CD4-positive, alpha-beta T cell (primary cell): ENCODE results near the gene PIP4K2A. TPM values are rescaled to one million over a fixed set of nuclear protein-coding genes. Genes with fewer than 3 reads are reported as not detected.
A peak's percentile ranks its signal among the peaks of the same experiment; 100 is the strongest.

ENCODE experiments used
- ATAC-seq: fragments of 200-7000 bp; cut with Tn5 transposase; one replicate; pipeline ENCODE4 v1.10.0; 2022; ENCODE audit warnings: mild to moderate bottlenecking; ENCODE audit not compliant: poor library complexity
- CTCF ChIA-PET: fragments of 350-600 bp; sonication (Branson Sonifier 250); formaldehyde crosslinking; loops from one replicate; lab custom pipeline; 2021; ENCODE audit warnings: antibody characterized with exemption, inconsistent platforms; lab: Charles Lee
- POLR2A ChIA-PET: fragments of 350-600 bp; sonication (Branson Sonifier 250); formaldehyde crosslinking; loops from one replicate; lab custom pipeline; 2021; ENCODE audit warnings: antibody characterized with exemption, inconsistent platforms; lab: Charles Lee
- DNase-seq, 14 experiments: peaks; one replicate each; pipeline ENCODE4 v3.0.0-alpha.2; 2013 to 2020; ENCODE audit warnings: mixed read lengths in 2 of 14
- H3K27ac ChIP-seq, 2 donors: one replicate each; pipeline versions ENCODE4 v1.5.1 to v1.7.0; 2013; ENCODE audit warnings: low read length in 2 of 2, low read depth in 1 of 2, mild to moderate bottlenecking in 1 of 2
- H3K27me3 ChIP-seq, 2 experiments: 1 replicate in 1 of 2; 2 replicates in 1 of 2; pipeline versions ENCODE4 v1.6.1 to v1.7.0; 2013; ENCODE audit warnings: low read length in 2 of 2, control low read depth in 1 of 2, mild to moderate bottlenecking in 1 of 2, moderate library complexity in 1 of 2; ENCODE audit not compliant: insufficient read depth in 2 of 2, control insufficient read depth in 1 of 2
- H3K36me3 ChIP-seq: one replicate; pipeline ENCODE4 v1.6.1; 2013; ENCODE audit warnings: low read length, control low read depth; ENCODE audit not compliant: insufficient read depth
- H3K4me1 ChIP-seq: one replicate; pipeline ENCODE4 v1.6.1; 2013; ENCODE audit warnings: low read length, control low read depth; ENCODE audit not compliant: insufficient read depth
- H3K4me3 ChIP-seq: one replicate; pipeline ENCODE4 v1.5.1; 2013; ENCODE audit warnings: mild to moderate bottlenecking, low read length, moderate library complexity
- H3K9me3 ChIP-seq, 2 experiments: 1 replicate in 1 of 2; 2 replicates in 1 of 2; pipeline versions ENCODE4 v1.6.1 to v1.7.0; 2013; ENCODE audit warnings: low read length in 2 of 2, mild to moderate bottlenecking in 2 of 2, control low read depth in 1 of 2, moderate library complexity in 1 of 2; ENCODE audit not compliant: control insufficient read depth in 1 of 2, insufficient read depth in 1 of 2
- H3K27ac Mint-ChIP-seq: one replicate; pipeline ENCODE4 v1.8.0; 2020; ENCODE audit warnings: mixed read lengths
- H3K27me3 Mint-ChIP-seq: one replicate; pipeline ENCODE4 v1.8.0; 2021; ENCODE audit warnings: mixed read lengths
- H3K36me3 Mint-ChIP-seq: one replicate; pipeline ENCODE4 v1.8.0; 2021; ENCODE audit warnings: low read depth, mixed read lengths
- H3K4me1 Mint-ChIP-seq: one replicate; pipeline ENCODE4 v1.8.0; 2021; ENCODE audit warnings: low read depth, mixed read lengths
- H3K4me3 Mint-ChIP-seq: one replicate; pipeline ENCODE4 v1.8.0; 2020; ENCODE audit warnings: mild to moderate bottlenecking, mixed read lengths
- H3K9me3 Mint-ChIP-seq: one replicate; pipeline ENCODE4 v1.8.0; 2020; ENCODE audit warnings: mixed read lengths
- CTCF ChIP-seq: fragments of 200-600 bp; IDR thresholded peaks from one replicate; pipeline ENCODE4 v1.8.0; 2022; ENCODE audit warnings: antibody characterized with exemption, mild to moderate bottlenecking
- intact Hi-C, 2 experiments: fragments of 100-400 bp; cut with DNase I in 1 of 2; cut with micrococcal nuclease in 1 of 2; formaldehyde crosslinking; loops; one replicate each; pipeline versions ENCODE4 v1.15.1 to v1.9.0; 2023 to 2025; cut with DNase I, micrococcal nuclease
- total RNA-seq, 174 experiments: library from RNA in 2 of 174; stranded (reverse) in 2 of 174; gene quantifications; one replicate each; pipeline ENCODE4 v1.2.3 and lab custom pipeline; 2021 to 2026

Gene PIP4K2A
- total RNA-seq, 2 experiments from 2014 or later = 75.4 to 87.2 TPM

- Histone ChIP-seq H3K9me3 (no peaks in the 10 kb centered on the region), H3K27ac (peak overlapping the region; percentile 66 to 75), H3K4me1 (peaks cover 83% of the 10 kb centered on the region), H3K27me3 (no peaks in the 10 kb centered on the region), H3K36me3 (peaks cover 3% of the 10 kb centered on the region), H3K4me3 (no peak overlapping the region)
- no peaks in the 10 kb centered on the region for H3K36me3 Mint-ChIP-seq
- ChIA-PET POLR2A (interaction anchor here (0.8 to 5.2 kb wide), 9 partner anchors 8 to 73 kb away, joined by 3 to 57 read pairs (median 24); partner anchors contain the start of gene PIP4K2A), CTCF (interaction anchor here (1.3 to 1.6 kb wide), 2 partner anchors 10 to 23 kb away, joined by 3 to 4 read pairs; no protein-coding TSS in a partner anchor)
- H3K27me3 Mint-ChIP-seq = no peaks in the 10 kb centered on the region
- H3K27ac Mint-ChIP-seq = peak overlapping the region; percentile 99
- no peak for TF ChIP-seq CTCF
- no peaks in the 10 kb centered on the region for H3K9me3 Mint-ChIP-seq
- peaks cover 92% of the 10 kb centered on the region for H3K4me1 Mint-ChIP-seq
- DNase-seq = no peak
- H3K4me3 Mint-ChIP-seq = peak overlapping the region; percentile 46
- ATAC-seq = no peak
- intact Hi-C loops = loop anchor here in 1 of 2 experiments (2.0 kb wide), 1 partner anchor 28 kb away; no protein-coding TSS in a partner anchor
These were observed 29.7 kb downstream of the PIP4K2A start for GRCh38 chr10:22684699-22685098.

GRCh38 chr10:22683140-22683389, 31.3 kb downstream of the PIP4K2A start:
- Histone ChIP-seq H3K27ac (peak overlapping the region; percentile 66 to 75), H3K9me3 (no peaks in the 10 kb centered on the region), H3K4me3 (peak overlapping the region; percentile 24), H3K4me1 (peaks cover 73% of the 10 kb centered on the region), H3K27me3 (no peaks in the 10 kb centered on the region), H3K36me3 (peaks cover 3% of the 10 kb centered on the region)
- intact Hi-C loops = loop anchor here in 1 of 2 experiments (1.0 to 2.0 kb wide), 2 partner anchors 29 to 72 kb away; no protein-coding TSS in a partner anchor
- ATAC-seq (peak; percentile 20), DNase-seq (no peak)
- Mint-ChIP-seq H3K9me3 (no peaks in the 10 kb centered on the region), H3K27me3 (no peaks in the 10 kb centered on the region), H3K27ac (peak overlapping the region; percentile 99), H3K36me3 (no peaks in the 10 kb centered on the region), H3K4me1 (peaks cover 92% of the 10 kb centered on the region), H3K4me3 (peak overlapping the region; percentile 61)
- ChIA-PET CTCF (interaction anchor here (0.9 to 2.2 kb wide), 5 partner anchors 12 to 71 kb away, joined by 3 to 14 read pairs (median 5); no protein-coding TSS in a partner anchor), POLR2A (interaction anchor here (2.0 to 5.2 kb wide), 10 partner anchors 9 to 246 kb away, joined by 7 to 57 read pairs (median 20); partner anchors contain the start of gene PIP4K2A)
- no peak for TF ChIP-seq CTCF

GRCh38 chr10:22682237-22683139, 31.9 kb downstream of the PIP4K2A start:
- ChIA-PET CTCF (interaction anchor here (0.9 to 2.2 kb wide), 7 partner anchors 13 to 70 kb away, joined by 3 to 14 read pairs (median 5); no protein-coding TSS in a partner anchor), POLR2A (interaction anchor here (0.6 to 5.2 kb wide), 17 partner anchors 10 to 245 kb away, joined by 3 to 57 read pairs (median 11); partner anchors contain the start of gene PIP4K2A)
- no peaks in the 10 kb centered on the region for H3K9me3 ChIP-seq
- H3K4me1 ChIP-seq = peaks cover 75% of the 10 kb centered on the region
- peak overlapping the region; percentile 24 for H3K4me3 ChIP-seq
- peak overlapping the region; percentile 61 for H3K4me3 Mint-ChIP-seq
- peak overlapping the region; percentile 99 for H3K27ac Mint-ChIP-seq
- H3K9me3 Mint-ChIP-seq = no peaks in the 10 kb centered on the region
- H3K36me3 Mint-ChIP-seq = no peaks in the 10 kb centered on the region
- ATAC-seq (peak; percentile 57), DNase-seq (peak; percentile 23 to 88 (median 54))
- H3K27ac ChIP-seq = peak overlapping the region; percentile 66 to 75
- no peak for TF ChIP-seq CTCF
- H3K4me1 Mint-ChIP-seq = peaks cover 92% of the 10 kb centered on the region
- H3K27me3 ChIP-seq = no peaks in the 10 kb centered on the region
- intact Hi-C loops = loop anchor here in 1 of 2 experiments (1.0 to 2.0 kb wide), 4 partner anchors 16 to 72 kb away; no protein-coding TSS in a partner anchor
- peaks cover 2% of the 10 kb centered on the region for H3K36me3 ChIP-seq
- no peaks in the 10 kb centered on the region for H3K27me3 Mint-ChIP-seq
